ENCODE data around the gene LYSMD1.

The LYSMD1 gene

GRCh38 chr1:151124763-151125403 is 40.8 kb downstream of the LYSMD1 start:
- ATAC-seq: no peak
- TF ChIP-seq ISL1 (CRISPR knock-in tag; IDR thresholded peaks at IDR 0.05): no peak
- TF ChIP-seq ESRRG (CRISPR knock-in tag; IDR thresholded peaks at IDR 0.05): no peak
- TF ChIP-seq ZFP3 (CRISPR knock-in tag; IDR thresholded peaks at IDR 0.05): no peak
- TF ChIP-seq TSHZ2 (CRISPR knock-in tag; IDR thresholded peaks at IDR 0.05): no peak
- TF ChIP-seq PPARA (CRISPR knock-in tag; IDR thresholded peaks at IDR 0.05; ENCODE audit: borderline replicate concordance): no peak
- no peak for TF ChIP-seq POU6F1 (CRISPR knock-in tag; IDR thresholded peaks at IDR 0.05; ENCODE audit: borderline replicate concordance, low read depth)
- no peak for TF ChIP-seq ZC3H10 (CRISPR knock-in tag; IDR thresholded peaks at IDR 0.05)
- TF ChIP-seq GLIS3 (CRISPR knock-in tag; IDR thresholded peaks at IDR 0.05): no peak
- no peak for TF ChIP-seq ZNF70 (CRISPR knock-in tag; IDR thresholded peaks at IDR 0.05)
- no peak for TF ChIP-seq PATZ1 (CRISPR knock-in tag; IDR thresholded peaks at IDR 0.05; ENCODE audit: borderline replicate concordance)
- no peak for TF ChIP-seq RARB (CRISPR knock-in tag; IDR thresholded peaks at IDR 0.05)

- no peak for TF ChIP-seq ZNF565 (CRISPR knock-in tag; conservative IDR thresholded peaks at IDR 0.05; ENCODE audit: low read depth)
- no peak for TF ChIP-seq ZNF70 (CRISPR knock-in tag; IDR thresholded peaks at IDR 0.05)
- TF ChIP-seq RARB (CRISPR knock-in tag; IDR thresholded peaks at IDR 0.05): no peak
- TF ChIP-seq CSRNP3 (CRISPR knock-in tag; IDR thresholded peaks at IDR 0.05): no peak
- TF ChIP-seq PPARA (CRISPR knock-in tag; IDR thresholded peaks at IDR 0.05; ENCODE audit: borderline replicate concordance): no peak
- TF ChIP-seq PATZ1 (CRISPR knock-in tag; IDR thresholded peaks at IDR 0.05; ENCODE audit: borderline replicate concordance): no peak
- TF ChIP-seq ARNTL (CRISPR knock-in tag; IDR thresholded peaks at IDR 0.05; ENCODE audit: borderline replicate concordance, low read depth): no peak
- TF ChIP-seq CSDC2 (CRISPR knock-in tag; IDR thresholded peaks at IDR 0.05): no peak
- no peak for TF ChIP-seq SNAI2 (CRISPR knock-in tag; IDR thresholded peaks at IDR 0.05)
- no peak for TF ChIP-seq GLIS3 (CRISPR knock-in tag; IDR thresholded peaks at IDR 0.05)
- ATAC-seq: no peak
Observed at GRCh38 chr1:151113877-151114276, 51.8 kb downstream of the LYSMD1 start.

All from SK-N-SH treated with all-trans-retinoic acid at 6 μM for 48 hours (cell line).